ENCODE data around the gene FAM3A.
A peak's percentile ranks its signal among the peaks of the same experiment; 100 is the strongest.

FAM3A gene

GRCh38 chrX:154490414-154491083 lies 25.5 kb downstream of the FAM3A start, which contains the start of gene SLC10A3 (continued):
- TF ChIP-seq, protein P1, sequence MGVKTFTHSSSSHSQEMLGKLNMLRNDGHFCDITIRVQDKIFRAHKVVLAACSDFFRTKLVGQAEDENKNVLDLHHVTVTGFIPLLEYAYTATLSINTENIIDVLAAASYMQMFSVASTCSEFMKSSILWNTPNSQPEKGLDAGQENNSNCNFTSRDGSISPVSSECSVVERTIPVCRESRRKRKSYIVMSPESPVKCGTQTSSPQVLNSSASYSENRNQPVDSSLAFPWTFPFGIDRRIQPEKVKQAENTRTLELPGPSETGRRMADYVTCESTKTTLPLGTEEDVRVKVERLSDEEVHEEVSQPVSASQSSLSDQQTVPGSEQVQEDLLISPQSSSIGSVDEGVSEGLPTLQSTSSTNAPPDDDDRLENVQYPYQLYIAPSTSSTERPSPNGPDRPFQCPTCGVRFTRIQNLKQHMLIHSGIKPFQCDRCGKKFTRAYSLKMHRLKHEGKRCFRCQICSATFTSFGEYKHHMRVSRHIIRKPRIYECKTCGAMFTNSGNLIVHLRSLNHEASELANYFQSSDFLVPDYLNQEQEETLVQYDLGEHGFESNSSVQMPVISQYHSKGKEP (tag by site-specific recombination; IDR thresholded peaks at IDR 0.05) = 0 out of 2 replicates have a peak, but pooled peaks have one; percentile 58
- TF ChIP-seq, protein P2, sequence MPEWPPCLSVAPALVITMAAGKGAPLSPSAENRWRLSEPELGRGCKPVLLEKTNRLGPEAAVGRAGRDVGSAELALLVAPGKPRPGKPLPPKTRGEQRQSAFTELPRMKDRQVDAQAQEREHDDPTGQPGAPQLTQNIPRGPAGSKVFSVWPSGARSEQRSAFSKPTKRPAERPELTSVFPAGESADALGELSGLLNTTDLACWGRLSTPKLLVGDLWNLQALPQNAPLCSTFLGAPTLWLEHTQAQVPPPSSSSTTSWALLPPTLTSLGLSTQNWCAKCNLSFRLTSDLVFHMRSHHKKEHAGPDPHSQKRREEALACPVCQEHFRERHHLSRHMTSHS (tag by site-specific recombination; IDR thresholded peaks at IDR 0.05) = no peak
- TF ChIP-seq ZNF350 (tag by site-specific recombination; IDR thresholded peaks at IDR 0.05) (no peak), ZNF660 (tag by site-specific recombination; IDR thresholded peaks at IDR 0.05) (peak; percentile 56; the same call in 1 of the 2 replicates), ZNF121 (tag by site-specific recombination; IDR thresholded peaks at IDR 0.05) (no peak), OVOL3 (tag by site-specific recombination; IDR thresholded peaks at IDR 0.05) (no peak), ZNF792 (tag by site-specific recombination; IDR thresholded peaks at IDR 0.05) (no peak), REPIN1 (tag by site-specific recombination; IDR thresholded peaks at IDR 0.05; ENCODE audit: low read depth) (no peak), ZNF561 (tag by site-specific recombination; IDR thresholded peaks at IDR 0.05; ENCODE audit: borderline replicate concordance) (no peak), GLIS1 (tag by site-specific recombination; IDR thresholded peaks at IDR 0.05) (no peak), ZNF514 (tag by site-specific recombination; IDR thresholded peaks at IDR 0.05) (no peak), YY2 (tag by site-specific recombination; IDR thresholded peaks at IDR 0.05) (no peak), ZNF311 (tag by site-specific recombination; IDR thresholded peaks at IDR 0.05; ENCODE audit: borderline replicate concordance) (no peak), AEBP2 (tag by site-specific recombination; IDR thresholded peaks at IDR 0.05; ENCODE audit: borderline replicate concordance) (no peak), ZNF529 (tag by site-specific recombination; IDR thresholded peaks at IDR 0.05; ENCODE audit: insufficient replicate concordance) (no peak), RBAK (tag by site-specific recombination; IDR thresholded peaks at IDR 0.05) (no peak), ZNF184 (tag by site-specific recombination; IDR thresholded peaks at IDR 0.05) (0 out of 2 replicates have a peak, but pooled peaks have one; percentile 35), ZNF544 (tag by site-specific recombination; IDR thresholded peaks at IDR 0.05) (no peak), ZNF140 (tag by site-specific recombination; IDR thresholded peaks at IDR 0.05) (no peak), ZNF266 (tag by site-specific recombination; IDR thresholded peaks at IDR 0.05; ENCODE audit: low read depth) (no peak), ZNF777 (tag by site-specific recombination; IDR thresholded peaks at IDR 0.05; ENCODE audit: borderline replicate concordance) (no peak), ZNF692 (tag by site-specific recombination; IDR thresholded peaks at IDR 0.05) (no peak), ZNF677 (tag by site-specific recombination; IDR thresholded peaks at IDR 0.05) (peak; percentile 47; the same call in 1 of the 2 replicates), ZNF394 (tag by site-specific recombination; IDR thresholded peaks at IDR 0.05; ENCODE audit: borderline replicate concordance) (no peak), ZBTB7A (tag by site-specific recombination; IDR thresholded peaks at IDR 0.05; ENCODE audit: low read depth) (no peak), BCL11B (tag by site-specific recombination; IDR thresholded peaks at IDR 0.05; ENCODE audit: low read depth) (peak; percentile 16; the same call in 1 of the 2 replicates), GLIS2 (tag by site-specific recombination; IDR thresholded peaks at IDR 0.05) (peak; percentile 61; the same call in 1 of the 2 replicates), ZNF223 (tag by site-specific recombination; IDR thresholded peaks at IDR 0.05) (peak; percentile 75; the same call in 1 of the 2 replicates), ZNF37A (tag by site-specific recombination; IDR thresholded peaks at IDR 0.05) (no peak)
- TF ChIP-seq, protein P3, sequence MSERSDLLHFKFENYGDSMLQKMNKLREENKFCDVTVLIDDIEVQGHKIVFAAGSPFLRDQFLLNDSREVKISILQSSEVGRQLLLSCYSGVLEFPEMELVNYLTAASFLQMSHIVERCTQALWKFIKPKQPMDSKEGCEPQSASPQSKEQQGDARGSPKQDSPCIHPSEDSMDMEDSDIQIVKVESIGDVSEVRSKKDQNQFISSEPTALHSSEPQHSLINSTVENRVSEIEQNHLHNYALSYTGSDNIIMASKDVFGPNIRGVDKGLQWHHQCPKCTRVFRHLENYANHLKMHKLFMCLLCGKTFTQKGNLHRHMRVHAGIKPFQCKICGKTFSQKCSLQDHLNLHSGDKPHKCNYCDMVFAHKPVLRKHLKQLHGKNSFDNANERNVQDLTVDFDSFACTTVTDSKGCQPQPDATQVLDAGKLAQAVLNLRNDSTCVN (tag by site-specific recombination; optimal IDR thresholded peaks at IDR 0.05) = peak; percentile 74

All from HEK293 (cell line).